Stimulated activated CD4-positive, alpha-beta T cell treated with anti-CD3 and anti-CD28 coated beads, TNF-alpha, amount 100 ng/mL, for 48 hours (primary cell): ENCODE results near the gene ZCCHC18.
A peak's percentile ranks its signal among the peaks of the same experiment; 100 is the strongest.
"Not testable (repeated sequence)": the region's sequence is repeated elsewhere in the genome, so short reads cannot be mapped to it uniquely, and the experiment has no call there.

ENCODE experiments used
- DNase-seq, 3 donors: peaks; one replicate each; pipeline ENCODE4 v3.0.0-alpha.2; 2020; ENCODE audit warnings: low read depth in 3 of 3

Gene ZCCHC18

GRCh38 chrX:104112326-104112951 lies at the start of gene ZCCHC18:
TSS of gene ZCCHC18 (plus strand) at chrX:104112523. CDS start at chrX:104114112, 1,589 bp downstream.
- DNase-seq = no peak

GRCh38 chrX:104062636-104063035 lies 49.7 kb upstream of the ZCCHC18 start:
- DNase-seq = not testable (repeated sequence)

DNA sequence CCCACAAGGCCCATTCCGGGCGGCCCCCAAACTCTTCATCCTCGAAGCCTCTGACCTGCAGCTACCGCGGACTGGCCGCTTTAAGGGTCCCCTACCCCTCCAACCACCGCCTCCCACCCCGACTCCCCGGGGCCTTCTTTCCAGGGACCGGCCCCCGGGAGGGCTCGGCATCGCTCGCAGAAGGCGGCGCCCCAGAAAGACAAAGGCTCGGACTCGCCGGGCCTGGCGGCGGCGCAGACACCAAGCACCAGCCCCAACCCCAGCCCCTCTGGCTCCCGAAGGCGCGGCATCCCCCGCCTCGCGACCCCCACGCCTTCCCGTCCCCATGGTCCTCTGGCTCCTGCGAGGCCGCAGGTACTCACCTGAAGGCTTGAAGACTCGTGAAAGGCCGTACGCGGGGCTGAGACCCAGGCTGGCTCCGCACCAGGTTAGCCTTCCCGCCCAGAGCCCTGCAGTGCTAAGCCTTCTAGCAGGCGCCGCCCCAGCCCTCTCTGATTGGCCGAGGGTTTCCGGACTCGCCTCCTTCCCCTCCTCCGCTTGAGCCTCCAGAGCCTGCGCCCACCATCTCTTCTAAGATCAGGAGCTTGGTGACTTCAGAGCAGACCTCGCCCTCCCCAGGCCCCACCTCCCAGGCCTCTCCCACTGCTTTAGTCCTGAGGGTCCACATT lies 36.4 kb upstream of the ZCCHC18 start, which contains the start of gene TMSB15C:
TMSB15C (minus strand) TSS at position 459 of the 668 bp plus-strand sequence.
- not testable (repeated sequence) for DNase-seq

- not testable (repeated sequence) for DNase-seq
Measured at GRCh38 chrX:104077854-104078253, 34.5 kb upstream of the ZCCHC18 start.

GRCh38 chrX:104084063-104084462 lies 28.3 kb upstream of the ZCCHC18 start:
- no peak for DNase-seq

DNA sequence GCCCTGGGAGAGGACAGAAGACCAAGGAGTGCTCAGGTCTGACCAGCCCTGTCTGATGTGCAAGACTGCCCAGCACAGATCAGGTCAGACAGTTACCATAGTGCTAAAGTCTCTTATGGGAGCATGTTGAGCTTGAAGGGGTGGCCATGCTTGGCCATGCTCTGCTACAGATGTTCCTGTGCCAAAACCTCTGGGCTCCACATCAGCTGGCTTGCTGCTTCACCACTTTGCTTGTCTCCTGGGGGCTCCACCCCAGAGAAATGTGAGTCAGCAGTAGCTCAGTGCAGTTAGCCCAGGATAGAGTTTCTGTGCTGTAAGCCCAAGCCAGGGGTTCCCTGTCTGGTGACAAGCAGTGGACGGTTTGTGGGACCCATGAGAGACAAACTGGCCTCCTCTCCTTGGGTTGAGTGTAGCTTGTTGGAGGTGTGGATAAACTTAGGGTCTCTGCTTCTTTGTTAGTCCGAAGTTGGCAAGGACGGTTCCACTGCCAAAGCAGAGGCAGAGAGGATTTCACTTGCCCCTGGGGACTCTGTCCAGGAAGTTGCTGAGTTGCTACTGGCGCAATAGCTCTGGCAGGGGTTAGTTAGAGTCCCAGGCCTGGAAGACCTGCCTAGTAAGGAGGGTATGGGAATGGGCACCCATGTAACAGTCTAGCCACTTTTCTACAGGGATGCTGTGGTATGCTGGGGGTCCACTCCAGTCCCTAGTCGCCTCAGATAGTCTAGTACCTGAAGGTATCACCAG lies 27.6 kb upstream of the ZCCHC18 start:
- no peak for DNase-seq

DNA sequence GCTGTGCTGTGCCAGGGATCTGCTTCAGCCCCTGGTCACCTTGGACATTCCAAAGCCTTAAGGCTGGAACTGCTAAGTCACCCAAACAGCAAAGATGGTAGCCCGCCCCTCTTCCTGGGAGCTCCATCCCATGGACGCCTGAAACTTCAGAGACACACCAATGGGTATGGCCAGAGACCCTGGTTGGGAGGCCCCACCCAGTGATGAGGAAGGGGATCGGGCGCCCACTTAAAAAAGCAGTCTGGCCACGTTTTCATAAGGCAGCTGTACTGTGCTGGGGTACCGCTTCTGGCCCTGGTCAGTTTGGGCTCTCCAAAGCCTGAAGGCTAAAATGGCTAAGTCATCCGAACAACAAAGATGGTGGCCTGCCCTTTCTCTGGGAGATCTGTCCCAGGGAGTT lies 26.8 kb upstream of the ZCCHC18 start:
- DNase-seq = no peak

- no peak for DNase-seq
Measured at GRCh38 chrX:104085919-104086318, 26.4 kb upstream of the ZCCHC18 start.

DNA sequence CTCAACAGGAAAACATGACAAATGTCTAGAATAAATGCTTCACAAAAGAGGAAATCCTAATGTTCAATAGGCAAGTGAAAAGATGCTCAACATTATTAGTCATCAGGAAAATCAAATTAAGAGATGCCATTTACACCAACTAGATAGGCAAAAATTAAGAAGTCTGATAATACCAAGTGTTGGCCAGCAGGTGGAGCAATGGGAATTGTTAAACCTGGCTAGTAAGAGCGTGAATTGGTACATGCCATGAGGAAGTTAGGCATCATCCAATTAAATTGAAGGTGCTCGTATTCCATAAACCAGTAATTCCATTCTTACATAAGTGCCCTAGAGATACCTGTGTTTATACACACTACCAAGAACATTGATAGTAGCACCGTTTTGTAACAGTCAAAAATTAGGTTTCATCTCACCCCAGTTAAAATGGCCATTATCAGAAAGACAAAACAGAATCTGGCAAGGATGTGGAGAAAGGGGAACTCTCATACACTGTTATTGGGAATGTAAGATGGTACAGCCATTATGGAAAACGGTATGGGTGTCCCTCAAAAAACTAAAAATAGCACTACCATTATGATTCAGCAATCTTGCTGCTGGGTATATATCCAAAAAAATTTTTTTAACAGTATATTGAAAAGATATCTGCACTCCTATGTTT lies 14.0 kb upstream of the ZCCHC18 start:
- DNase-seq = peak in 1 of 3 donors; percentile 27

DNA sequence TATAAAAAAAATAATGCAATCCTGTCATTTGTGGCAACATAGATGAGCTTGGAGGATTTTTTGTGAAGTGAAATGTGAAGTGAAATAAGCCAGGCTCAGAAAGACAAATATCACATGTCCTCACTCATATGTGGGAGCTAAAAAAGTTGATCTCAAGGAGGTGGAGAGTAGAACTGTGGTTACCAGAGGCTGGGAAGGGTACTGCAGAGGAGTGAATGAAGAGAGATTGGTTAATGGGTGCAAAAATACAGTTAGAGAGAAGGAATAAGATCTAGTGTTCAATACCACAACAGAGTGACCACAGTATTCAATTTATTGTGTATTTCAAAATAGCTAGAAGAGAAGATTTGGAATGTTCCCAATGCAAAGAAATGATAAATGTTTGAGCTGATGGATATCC lies 13.4 kb upstream of the ZCCHC18 start:
- no peak for DNase-seq

GRCh38 chrX:104104676-104105075 lies 7.6 kb upstream of the ZCCHC18 start:
- DNase-seq = no peak

GRCh38 chrX:104105330-104106262 lies 6.7 kb upstream of the ZCCHC18 start:
- DNase-seq = no peak

- no peak for DNase-seq
Measured at GRCh38 chrX:104108955-104109354, 3.4 kb upstream of the ZCCHC18 start.

GRCh38 chrX:104110491-104111240 lies 1.7 kb upstream of the ZCCHC18 start:
- DNase-seq = not testable (repeated sequence)

- peak in 2 of 3 donors; percentile 38 for DNase-seq
Measured at GRCh38 chrX:104113222-104113965, 1.1 kb downstream of the ZCCHC18 start.

GRCh38 chrX:104117759-104118158 lies 5.4 kb downstream of the ZCCHC18 start:
- no peak for DNase-seq

GRCh38 chrX:104118765-104119164 lies 6.4 kb downstream of the ZCCHC18 start:
- no peak for DNase-seq

DNA sequence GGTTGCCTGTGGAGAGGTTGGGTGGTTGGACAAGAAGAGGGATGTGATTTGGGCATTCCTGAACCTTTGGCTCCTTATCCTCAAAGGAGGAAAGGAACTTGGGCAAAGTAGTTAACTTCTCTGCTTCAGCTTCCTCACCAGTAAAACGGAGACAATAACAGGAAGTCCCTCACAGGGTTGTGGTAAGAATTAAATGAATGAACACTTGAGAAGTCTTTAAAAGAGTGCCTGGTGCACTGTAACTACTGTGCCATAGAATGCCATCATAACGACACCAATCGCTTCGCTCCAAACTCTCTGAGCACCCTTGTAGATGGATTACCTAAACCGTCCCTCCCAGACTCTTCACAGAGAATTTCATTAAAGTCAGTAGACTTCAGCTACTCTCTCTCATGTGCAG lies 10.5 kb downstream of the ZCCHC18 start:
- DNase-seq = no peak

- no peak for DNase-seq
Measured at GRCh38 chrX:104126856-104127255, 14.5 kb downstream of the ZCCHC18 start.

DNA sequence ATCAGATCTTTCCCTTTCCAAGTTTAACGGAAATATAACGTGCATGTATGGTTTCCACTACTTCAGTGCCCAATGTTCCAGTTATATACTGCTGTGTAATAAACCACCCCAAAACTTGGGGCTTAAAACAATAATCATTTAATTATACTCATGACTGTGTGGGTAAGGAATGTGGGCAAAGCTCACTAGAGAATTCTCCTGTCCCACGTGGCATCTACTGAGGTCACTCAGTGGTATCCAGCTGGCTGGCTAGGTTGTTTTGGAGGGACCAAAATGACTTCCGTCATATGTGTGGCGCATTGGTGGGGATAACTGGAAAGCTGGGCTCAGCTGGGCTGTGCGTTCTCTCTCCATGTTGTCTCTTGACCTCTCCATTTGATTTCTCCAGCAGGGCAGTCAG lies 18.5 kb downstream of the ZCCHC18 start:
- DNase-seq = no peak
